Measurements from ENCODE around the gene MAPK8IP3. TPM values are rescaled to one million over a fixed set of nuclear protein-coding genes. Genes with fewer than 3 reads are reported as not detected.
A peak's percentile ranks its signal among the peaks of the same experiment; 100 is the strongest.
"Not testable (repeated sequence)": the region's sequence is repeated elsewhere in the genome, so short reads cannot be mapped to it uniquely, and the experiment has no call there.

MAPK8IP3 gene
- total RNA-seq, 1 experiment from 2014 or later = 8.9 TPM

- peak; percentile 1 for DNase-seq (ENCODE audit: low read depth)
These were observed 81.5 kb downstream of the MAPK8IP3 start for GRCh38 chr16:1787322-1788094.

DNA sequence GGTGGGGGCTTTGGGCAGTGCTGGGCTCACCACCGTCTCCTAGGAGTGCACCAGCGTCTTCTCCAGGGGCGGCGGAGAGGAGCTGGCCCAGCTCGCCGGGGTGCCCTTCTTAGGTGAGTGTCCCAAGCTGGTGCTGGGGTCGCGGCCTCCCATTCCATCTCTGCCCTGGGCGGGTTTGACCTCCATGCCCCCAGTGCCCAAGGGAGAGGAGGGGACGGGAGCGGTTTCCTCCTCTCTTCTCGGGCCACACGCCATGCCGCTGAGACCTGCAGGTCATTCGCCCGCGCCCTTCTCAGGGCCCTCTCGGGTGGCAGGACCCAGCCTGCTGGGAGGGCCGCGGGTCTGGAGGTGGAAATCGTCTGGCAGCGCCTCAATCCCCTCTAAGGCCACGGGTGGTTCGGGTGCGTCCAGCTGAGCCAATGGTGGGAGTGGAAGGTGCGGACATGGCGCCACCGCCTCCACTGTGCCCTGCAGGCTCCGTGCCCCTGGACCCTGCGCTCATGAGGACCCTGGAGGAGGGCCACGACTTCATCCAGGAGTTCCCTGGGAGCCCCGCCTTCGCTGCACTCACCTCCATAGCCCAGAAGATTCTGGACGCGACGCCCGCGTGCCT, 82.2 kb downstream of the MAPK8IP3 start:
- peak; percentile 0 for DNase-seq (ENCODE audit: low read depth)

GRCh38 chr16:1788708-1789100, 82.7 kb downstream of the MAPK8IP3 start:
- peak; percentile 1 for DNase-seq (ENCODE audit: low read depth)

DNA sequence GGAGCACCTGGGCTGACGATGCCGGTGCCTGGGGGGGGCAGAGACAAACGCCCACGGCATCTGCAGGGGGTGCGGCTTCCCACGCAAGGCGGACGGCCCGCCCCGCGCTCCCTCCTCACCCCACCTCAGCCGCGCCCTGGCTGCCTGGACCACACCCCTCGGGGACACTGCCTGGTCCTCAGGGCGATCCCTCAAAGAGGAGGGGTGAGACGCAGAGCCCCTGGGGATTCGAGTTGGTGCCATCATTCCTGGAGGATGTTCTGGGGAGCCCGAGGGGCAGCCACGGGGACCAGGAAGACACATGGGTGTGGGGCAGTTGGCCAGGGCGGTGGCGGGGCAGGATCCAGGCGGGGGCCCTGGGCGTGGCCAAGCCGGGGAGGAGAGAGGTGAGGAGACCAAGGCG, 83.6 kb downstream of the MAPK8IP3 start:
- DNase-seq (ENCODE audit: low read depth) = peak; percentile 0

GRCh38 chr16:1790261-1790610, 84.2 kb downstream of the MAPK8IP3 start:
- DNase-seq (ENCODE audit: low read depth) = peak; percentile 0

DNA sequence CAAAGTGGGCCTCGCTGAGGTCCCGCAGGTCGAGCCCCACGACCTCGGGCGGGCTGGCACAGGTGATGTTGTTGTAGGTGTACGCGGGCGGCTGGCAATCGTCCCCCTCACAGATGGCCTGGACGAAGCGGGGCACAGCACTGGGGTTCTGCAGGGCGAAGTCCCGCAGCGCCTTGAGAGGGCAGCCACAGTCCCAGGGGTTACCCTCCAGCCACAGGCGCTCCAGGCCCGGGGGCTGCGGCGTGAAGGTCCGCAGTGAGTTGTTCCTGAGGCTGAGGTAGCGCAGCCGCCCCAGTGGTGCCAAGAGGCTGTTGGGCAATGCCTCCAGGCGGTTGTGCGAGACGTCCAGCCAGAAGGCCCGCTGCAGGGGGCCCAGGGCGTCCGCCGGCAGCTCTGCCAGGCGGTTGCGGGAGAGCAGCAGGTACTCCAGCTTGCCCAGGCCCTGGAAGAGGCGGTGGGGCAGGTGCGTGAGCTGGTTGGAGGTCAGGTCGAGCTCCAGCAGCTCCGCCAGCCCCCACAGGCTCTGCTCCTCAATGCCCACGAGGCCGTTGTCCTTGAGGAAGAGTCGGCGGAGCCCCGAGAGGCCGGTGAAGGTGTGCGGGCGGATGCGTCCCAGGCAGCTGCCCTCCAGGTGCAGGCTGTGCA, 84.7 kb downstream of the MAPK8IP3 start:
- DNase-seq (ENCODE audit: low read depth) = no peak

DNA sequence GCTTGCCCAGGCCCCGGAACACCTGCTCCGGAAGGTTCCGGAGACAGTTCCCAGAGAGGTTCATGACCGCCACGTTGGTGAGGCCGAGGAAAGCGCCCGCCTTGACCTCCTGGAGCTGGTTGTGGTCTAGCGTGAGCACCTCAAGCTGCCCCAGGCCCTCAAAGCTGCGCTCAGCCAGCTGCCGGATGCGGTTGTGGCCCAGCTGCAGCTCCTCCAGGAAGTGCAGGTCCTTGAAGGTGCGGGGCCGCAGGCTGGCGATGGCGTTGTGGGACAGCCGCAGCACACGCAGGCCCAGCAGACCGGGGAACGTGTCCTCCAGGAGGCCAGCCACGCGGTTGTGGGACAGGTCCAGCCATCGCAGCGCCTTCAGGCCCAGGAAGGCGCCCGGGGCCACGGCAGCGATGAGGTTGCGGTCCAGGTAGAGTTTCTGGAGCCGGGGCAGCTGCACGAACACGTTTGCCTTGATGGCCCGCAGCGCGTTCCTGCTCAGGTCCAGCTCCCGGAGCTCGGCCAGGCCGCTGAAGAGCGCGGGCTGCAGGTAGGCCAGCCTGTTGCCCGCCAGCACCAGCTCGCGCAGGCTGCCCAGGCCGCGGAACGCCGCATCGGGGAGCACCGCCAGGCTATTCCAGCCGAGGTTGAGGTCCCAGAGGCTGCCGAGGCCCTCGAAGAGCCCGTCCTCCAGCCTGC, 85.4 kb downstream of the MAPK8IP3 start:
- DNase-seq (ENCODE audit: low read depth) = peak; percentile 2

GRCh38 chr16:1791943-1792812, 86.2 kb downstream of the MAPK8IP3 start:
- peak; percentile 0 for DNase-seq (ENCODE audit: low read depth)

- no peak for DNase-seq (ENCODE audit: low read depth)
These were observed 87.0 kb downstream of the MAPK8IP3 start for GRCh38 chr16:1792836-1793577.

DNA sequence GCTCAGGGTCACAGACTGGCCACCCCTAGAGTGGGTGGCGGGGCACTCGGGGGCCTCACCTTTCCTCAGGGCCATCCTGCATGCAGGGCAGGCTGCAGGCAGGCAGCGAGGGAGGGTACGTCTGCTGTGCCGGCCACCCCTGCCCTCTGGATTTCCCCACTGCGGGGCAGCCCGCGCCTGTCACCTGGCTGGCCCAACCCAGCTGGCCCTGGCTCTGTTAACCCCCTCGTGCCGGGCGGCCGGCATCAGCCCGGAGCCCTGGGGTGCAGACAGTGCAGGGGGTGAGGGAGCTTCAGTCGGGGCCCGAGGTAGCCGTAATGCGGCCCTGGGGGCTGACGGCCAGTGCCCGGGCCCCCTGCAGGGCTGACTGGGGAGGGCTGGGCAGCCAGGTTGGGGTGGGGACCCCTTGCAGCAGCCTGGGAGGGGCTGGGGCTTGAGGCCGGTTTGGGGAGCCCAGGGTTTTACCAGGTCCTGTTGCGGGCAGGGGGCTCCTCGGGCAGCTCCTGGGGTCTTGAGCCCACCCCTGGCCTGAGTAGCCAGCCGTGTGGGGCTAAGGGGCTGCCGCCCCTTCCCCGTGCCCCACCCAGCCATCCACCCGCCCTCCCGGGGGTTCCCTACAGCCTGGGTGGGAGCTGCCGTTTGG, 87.7 kb downstream of the MAPK8IP3 start, which contains the start of gene IGFALS:
Gene IGFALS, minus strand, starts transcription at position 128 of the 643 bp plus-strand sequence. Its CDS starts 53 bp downstream, at position 75.
- DNase-seq (ENCODE audit: low read depth) = no peak

DNA sequence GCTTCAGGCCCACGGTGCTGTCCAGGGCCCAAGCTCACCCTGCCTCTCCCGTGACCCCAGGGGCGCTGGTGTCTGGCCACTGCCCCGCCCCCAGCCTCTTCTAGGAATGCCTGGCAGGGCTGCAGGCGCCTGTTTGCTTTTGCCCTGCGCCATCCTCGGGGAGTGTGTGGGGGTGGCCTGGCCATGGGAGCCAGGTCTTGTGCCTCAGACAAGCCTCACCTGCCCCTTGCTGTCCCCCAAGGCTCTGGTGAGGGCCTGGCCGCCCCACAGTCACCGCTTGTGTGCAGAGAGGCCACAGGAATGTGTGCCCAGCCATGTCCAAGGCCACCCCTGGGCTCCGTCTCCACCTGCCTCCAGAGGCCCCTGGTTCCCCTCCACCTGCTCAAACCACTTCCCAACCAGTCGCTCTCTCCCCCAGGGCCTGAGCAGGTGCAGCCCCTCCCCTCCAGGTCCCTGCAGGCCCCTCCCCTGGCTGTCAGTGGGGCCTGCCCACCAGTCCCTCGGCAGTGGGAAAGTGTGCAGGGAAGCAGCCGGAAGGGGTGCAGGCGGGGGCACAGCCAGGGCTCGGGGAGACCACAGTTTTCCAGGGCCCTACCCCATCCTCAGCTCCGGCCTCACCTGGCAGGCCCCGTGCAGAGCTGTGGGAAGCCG, 88.4 kb downstream of the MAPK8IP3 start:
- no peak for DNase-seq (ENCODE audit: low read depth)

DNA sequence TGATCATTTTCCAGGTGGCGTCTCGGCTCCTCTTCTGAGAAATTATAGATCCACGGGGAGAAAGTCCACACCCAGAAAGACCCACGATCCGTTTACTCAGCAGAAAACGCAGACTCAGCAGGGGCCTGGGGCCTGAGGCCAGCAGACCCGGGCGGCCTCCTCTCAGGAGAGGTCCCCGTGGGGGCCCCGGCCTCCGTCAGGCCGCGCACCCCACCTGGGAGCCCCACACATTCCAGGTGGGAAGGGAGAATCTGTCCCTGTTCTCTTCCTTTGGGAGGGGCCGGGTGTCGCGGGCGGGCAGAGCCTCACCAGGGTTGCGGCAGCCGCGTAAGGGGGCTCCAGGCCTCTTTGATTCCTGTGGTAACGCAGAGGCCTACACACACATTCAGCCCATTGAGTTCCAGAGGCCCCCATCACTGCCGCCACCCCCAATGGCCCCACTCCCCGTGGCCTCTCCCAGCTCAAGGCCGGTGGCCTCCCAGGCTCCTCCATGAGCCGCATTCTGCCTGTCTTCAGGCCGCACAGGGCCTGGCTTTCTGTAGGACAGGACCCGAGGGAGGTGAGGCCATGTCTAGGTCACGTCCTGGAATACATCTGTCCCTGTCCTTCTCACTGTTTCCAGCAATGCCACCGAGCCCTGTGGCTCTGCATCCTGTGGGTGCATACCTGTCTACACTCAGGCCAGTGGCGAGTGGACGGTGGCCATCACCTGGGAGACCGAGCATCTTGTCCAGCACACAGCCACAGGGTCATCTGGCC, 89.1 kb downstream of the MAPK8IP3 start:
- DNase-seq (ENCODE audit: low read depth) = no peak

GRCh38 chr16:1799263-1799662, 93.3 kb downstream of the MAPK8IP3 start:
- DNase-seq (ENCODE audit: low read depth) = not testable (repeated sequence)

- DNase-seq (ENCODE audit: low read depth) = no peak
These were observed 94.7 kb downstream of the MAPK8IP3 start for GRCh38 chr16:1800701-1801100.

- no peak for DNase-seq (ENCODE audit: low read depth)
These were observed 101.6 kb downstream of the MAPK8IP3 start for GRCh38 chr16:1807626-1808025.

DNA sequence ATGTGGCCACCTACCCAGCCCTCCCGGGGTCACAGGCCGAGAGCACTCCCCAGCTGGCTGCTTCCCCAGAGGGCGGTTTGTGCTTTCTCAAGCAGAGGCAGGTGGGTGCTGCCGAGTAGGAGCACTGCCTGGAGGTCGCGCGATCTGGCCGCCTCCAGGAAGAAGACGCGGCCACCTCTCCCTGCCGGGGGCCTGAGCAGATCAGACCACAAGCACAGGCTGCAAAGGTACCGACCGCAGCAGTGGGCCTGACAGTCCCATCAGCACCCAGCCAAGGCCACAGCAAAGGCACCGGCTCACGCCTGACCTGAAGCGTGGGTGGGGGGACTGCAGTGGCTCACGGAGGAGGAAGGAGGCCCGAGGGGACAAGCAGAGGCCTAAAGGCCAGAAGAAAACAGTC, 102.7 kb downstream of the MAPK8IP3 start:
- no peak for DNase-seq (ENCODE audit: low read depth)

GRCh38 chr16:1809281-1809801, 103.3 kb downstream of the MAPK8IP3 start:
- no peak for DNase-seq (ENCODE audit: low read depth)

GRCh38 chr16:1810106-1810505, 104.1 kb downstream of the MAPK8IP3 start:
- DNase-seq (ENCODE audit: low read depth) = no peak

DNA sequence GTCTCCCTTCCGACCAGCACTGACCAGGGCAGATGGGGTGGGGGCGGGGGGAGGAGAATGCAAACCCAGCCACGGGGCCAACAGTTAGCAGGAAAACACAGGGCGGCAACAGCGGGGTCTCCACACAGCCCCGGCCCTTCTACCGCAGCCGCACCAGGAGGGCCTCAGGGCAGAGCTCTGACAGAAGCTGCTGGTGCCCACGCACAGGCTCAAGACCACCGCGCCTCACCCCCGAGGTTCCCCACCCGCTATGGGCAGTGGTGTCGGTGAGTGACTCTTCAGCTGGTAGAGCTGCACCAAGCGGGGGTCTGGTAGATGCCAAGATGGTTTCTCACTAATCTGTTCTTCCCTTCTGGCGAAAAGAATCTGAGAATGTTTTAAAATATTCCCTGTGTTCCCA, 104.5 kb downstream of the MAPK8IP3 start:
- DNase-seq (ENCODE audit: low read depth) = no peak

Measured in Daoy (cell line).